Measurements from ENCODE around the gene GSTA2.
"Not testable (repeated sequence)": the region's sequence is repeated elsewhere in the genome, so short reads cannot be mapped to it uniquely, and the experiment has no call there.

GSTA2 gene

DNA sequence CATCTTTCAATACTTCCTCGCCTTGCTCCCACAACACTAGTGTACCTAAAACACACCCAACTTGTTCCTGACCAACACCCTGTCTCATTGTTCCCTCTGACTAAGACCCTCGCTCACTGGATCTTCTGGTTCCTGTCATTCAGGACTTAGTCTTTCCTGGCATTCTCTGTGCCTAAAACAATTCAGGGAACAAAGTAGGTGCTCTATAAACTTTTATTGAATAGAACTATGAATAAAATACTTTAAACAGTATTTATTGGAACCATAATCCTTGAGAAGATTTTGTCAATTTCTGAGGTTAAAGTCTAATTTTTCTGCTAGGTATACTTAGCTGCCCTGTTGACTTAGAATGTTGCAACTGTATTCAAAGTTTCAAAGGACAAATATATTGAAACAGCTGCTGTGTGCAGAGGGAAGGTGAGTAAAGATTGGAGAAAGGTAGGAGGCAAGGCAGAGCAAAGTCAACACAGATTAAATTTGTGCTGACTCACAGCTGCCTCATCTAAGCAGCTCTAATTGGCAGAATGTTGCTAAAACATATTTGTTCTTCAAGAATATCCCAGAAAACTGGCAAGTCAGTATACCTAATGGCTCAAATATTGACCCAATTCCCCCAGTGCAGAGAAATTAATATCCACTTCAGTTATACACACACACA lies 37.6 kb downstream of the GSTA2 start:
- DNase-seq (ENCODE audit: low read depth in 2 of 2), result no peak

DNA sequence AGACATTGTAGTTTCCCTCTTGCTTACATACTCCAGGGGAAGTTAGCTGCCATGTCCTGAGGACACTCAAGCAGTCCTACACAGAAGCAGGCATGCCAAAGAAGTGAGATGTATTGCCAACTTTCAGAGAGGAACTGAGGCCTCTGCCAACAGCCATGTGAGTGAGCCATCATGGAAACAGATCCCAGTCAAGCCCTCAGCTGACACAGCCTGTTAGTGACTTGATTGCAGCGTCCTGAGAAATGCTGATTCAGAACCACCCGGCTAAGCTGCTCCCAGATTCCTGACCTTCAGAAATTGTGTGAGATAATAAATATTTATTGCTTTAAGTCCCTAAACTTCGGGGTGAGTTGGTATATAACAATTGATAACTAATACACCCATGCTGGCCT lies 38.1 kb downstream of the GSTA2 start:
- no peak for DNase-seq (ENCODE audit: low read depth in 2 of 2)

DNA sequence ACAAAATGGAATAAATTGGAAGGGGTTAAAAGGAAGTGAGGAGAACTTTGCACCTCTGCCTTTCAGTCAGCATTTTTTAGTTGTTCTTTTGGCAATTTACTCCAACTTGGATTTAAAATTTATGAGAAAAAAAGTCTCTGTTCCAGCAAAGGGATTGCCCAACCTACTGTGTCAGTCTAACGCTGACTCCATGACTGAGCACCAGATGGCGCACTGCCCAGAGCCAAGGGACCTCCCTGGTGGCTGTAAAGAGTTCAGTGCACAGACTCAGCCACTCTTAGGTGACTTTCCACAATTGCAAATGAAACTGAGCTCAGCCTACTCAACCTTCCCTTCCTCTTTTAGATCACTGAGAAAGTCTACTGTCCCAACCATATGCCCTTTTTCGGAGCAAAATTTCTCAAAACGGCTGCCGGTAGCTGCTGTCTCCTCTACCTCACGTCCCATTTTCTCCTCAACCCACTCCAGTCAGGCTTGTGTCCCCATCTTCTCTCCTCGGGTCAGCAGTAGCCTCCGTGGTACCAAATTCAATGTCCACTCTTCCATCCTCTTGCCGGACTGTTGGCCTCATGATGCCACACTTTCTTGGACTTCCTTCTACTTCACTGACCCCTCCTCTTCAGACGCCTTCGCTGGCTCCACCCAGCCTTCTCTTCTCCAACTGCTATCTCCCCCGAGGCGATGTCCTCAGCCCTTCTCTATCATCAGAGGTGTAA lies 38.7 kb downstream of the GSTA2 start:
- peak in 1 of 2 donors; percentile 14 for DNase-seq (ENCODE audit: low read depth in 2 of 2)

DNA sequence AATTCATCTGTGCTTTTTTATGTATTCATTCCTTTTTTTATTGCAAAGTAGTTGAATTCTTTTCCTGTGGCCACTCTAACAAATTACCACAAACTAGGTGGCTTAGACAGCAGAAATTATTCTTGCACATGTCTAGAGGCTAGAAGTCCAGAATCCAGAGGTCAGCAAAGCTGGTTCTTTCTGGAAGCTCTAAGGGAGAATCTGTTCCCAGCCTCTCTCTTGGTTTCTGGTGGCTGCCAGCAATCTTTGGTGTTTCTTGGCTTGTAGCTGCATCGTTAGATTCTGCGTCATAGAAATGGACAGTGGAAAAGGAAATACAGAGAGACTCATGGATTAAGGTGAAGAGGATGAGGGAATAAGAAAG lies 39.3 kb downstream of the GSTA2 start:
- DNase-seq (ENCODE audit: low read depth in 2 of 2), result no peak

DNA sequence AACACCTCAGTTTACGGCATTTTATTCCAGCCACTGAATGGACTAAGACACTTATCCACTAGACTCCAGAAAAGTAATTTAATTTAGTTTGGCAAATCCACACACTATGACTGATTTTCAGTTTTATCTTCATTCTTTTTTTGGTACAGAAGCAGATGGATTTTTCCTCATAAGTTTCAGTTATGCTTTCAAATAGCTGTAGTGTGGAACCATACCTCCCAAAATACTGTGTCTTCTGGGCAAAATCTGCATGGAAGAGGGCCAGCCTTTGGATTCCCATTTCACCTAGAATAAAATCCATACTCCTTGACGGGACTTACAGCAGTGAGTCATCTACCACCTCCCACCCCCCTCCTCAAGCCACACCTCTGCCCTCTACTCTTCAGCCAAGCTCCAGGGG lies 43.0 kb downstream of the GSTA2 start:
- DNase-seq (ENCODE audit: low read depth in 2 of 2), result no peak

DNA sequence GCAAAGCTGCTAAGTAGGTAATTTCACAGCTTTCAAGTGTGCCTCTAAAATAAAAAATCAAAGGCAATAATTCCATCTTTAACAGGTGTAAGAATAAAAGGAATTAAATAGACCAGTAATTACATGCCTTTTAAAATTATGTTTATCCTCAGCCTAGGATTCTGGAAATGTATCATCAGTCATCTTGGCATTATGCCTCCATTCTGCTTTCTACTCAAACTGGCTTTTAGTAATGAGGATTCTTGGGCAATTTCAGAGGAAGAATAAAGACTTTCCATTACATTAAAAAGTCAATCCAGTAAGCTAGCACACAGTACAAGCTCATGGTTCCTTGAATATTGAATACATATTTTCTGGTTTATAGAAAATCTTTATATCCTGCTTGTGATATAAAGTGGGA lies 44.7 kb downstream of the GSTA2 start:
- DNase-seq (ENCODE audit: low read depth in 2 of 2), result no peak

DNA sequence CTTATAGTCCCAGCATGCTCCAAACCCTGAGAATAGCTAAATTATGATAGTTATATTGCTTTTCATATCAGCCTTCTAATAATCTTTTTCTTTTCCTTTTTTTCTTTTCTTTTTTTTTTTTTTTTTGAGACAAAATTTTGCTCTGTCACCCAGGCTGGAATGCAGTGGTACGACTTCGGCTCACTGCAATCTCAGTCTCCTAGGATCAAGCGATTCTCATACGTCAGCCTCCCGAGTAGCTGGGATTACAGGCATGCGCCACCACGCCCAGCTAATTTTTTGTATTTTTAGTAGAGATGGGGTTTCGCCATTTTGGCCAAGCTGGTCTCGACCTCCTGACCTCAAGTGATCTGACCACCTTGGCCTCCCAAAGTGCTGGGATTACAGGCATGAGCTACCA lies 48.5 kb downstream of the GSTA2 start:
- not testable (repeated sequence) for DNase-seq (ENCODE audit: low read depth in 2 of 2)

DNA sequence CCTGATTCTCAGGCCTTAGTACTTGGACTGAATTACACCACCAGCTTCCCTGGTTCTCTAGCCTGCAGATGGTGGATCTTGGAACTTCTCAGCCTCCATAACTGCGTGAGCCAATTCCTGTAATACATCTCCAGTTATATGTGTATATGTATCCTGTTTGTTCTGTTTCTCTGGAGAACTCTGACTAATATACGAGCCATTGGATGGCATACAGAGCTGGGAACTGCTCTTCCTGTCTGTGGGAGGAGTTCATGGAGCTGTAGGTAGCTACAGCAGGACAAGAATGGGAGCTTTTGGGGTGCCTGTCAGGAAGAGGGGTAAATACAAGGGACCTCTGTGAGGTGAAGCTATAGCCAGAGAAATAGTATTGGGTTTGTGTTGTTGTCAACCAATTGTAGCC lies 51.1 kb downstream of the GSTA2 start:
- DNase-seq (ENCODE audit: low read depth in 2 of 2), result no peak

DNA sequence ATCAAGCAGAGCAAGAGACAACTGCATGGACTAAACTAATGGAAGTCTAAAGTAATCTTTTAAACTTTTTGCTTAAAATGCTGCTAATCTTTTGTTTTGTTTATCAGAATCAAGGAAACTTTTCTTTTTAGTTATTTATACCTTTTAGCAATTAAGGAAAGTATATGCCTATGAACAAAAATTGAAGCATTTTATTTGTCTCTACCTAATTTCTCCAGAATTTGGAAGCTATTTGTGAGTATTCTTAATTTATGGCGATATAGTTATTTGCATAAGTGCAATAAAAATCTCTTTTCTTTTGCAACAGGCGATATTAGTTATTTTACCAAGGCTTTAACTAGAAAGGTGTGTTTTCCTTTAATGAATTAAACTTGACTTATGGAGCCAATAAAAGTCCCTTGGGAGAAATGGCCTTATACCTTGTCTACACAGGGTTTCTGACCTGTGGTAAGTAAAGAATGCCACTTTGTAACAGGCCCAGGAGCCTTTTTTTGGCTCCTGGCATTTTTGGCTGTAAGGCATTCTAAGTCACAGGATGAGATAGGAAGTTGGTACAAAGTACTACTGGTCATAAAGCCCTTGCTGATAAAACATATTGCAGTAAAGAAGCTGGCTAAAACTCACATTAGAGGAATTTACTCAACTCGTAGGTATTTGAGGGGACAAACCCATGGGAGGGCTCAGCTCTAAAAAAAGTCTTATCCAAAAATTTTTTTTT lies 55.2 kb downstream of the GSTA2 start:
- no peak for DNase-seq (ENCODE audit: low read depth in 2 of 2)

DNA sequence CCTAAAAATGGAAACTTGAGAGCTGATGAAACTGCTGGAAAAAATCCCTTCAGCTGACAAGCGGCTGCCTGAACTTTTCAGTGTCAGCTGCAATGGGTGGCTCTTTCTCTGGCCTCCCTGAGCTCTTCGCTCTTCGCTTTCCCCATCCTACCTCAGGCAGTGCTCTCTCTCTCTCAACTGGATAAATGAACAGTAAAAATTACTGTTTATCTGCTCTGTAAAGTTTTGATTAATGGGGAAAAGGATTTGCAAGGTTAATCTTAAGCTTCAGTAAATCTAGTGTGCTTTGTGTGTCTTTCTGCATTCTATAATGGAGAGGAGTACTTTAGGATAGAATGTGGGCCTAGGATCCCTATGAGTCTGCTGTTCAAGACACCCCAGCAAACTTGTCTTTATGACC lies 57.3 kb downstream of the GSTA2 start:
- DNase-seq (ENCODE audit: low read depth in 2 of 2), result no peak

DNA sequence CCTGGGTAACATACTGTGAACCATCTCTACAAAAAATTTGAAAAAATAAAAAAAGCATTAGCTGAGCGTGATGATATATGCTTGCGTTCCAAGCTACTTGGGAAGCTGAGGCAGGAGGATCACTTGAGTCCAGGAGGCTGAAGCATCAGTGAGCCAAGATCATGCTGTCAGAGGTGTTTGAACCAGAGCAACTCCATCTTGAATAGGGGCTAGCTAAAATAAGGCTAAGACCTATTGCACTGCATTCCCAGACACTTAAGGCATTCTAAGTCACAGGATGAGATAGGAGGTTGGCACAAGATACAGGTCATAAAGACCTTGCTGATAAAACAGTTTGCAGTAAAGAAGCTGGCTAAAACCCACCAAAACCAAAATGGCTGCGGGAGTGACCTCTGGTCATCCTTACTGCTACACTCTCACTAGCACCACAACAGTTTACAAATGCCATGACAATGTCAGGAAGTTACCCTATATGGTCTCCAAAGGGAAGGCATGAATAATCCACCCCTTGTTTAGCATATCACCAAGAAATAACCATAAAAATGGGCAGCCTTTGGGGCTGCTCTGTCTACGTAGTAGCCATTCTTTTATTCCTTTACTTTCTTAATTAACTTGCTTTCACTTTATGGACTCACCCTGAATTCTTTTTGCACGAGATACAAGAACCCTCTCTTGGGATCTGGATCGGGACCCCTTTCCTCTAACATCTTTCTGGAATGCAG lies 58.3 kb downstream of the GSTA2 start:
- not testable (repeated sequence) for DNase-seq (ENCODE audit: low read depth in 2 of 2)

DNA sequence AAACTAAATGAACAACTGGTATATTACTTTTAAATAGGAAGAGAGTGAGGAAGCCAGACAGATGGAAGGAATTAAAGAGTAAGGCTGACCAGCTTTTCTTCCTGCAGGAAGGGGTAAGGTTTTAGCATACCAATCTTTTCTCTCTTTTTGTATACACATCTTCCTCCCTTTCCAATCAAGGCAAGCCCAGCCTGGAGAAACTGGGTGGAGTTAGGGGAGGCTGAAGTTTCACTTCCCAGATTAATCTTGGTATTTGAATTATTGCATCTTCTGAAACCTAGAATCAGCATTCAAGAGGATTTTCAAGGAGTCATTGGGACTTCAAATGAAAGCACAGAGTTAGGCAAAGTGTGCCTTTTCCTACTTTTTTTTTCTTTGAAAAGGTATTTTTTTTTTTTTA lies 59.2 kb downstream of the GSTA2 start:
- no peak for DNase-seq (ENCODE audit: low read depth in 2 of 2)
